HG03175 (cell line): ENCODE data around the gene BMP8A.
"Not testable (repeated sequence)": the region's sequence is repeated elsewhere in the genome, so short reads cannot be mapped to it uniquely, and the experiment has no call there.

ENCODE experiments used
- ATAC-seq: cut with Tn5 transposase; IDR thresholded peaks from one replicate; pipeline ENCODE4 v1.9.1; 2021; ENCODE audit warnings: mild to moderate bottlenecking, moderate library complexity; ENCODE audit not compliant: unreplicated experiment

BMP8A gene

DNA sequence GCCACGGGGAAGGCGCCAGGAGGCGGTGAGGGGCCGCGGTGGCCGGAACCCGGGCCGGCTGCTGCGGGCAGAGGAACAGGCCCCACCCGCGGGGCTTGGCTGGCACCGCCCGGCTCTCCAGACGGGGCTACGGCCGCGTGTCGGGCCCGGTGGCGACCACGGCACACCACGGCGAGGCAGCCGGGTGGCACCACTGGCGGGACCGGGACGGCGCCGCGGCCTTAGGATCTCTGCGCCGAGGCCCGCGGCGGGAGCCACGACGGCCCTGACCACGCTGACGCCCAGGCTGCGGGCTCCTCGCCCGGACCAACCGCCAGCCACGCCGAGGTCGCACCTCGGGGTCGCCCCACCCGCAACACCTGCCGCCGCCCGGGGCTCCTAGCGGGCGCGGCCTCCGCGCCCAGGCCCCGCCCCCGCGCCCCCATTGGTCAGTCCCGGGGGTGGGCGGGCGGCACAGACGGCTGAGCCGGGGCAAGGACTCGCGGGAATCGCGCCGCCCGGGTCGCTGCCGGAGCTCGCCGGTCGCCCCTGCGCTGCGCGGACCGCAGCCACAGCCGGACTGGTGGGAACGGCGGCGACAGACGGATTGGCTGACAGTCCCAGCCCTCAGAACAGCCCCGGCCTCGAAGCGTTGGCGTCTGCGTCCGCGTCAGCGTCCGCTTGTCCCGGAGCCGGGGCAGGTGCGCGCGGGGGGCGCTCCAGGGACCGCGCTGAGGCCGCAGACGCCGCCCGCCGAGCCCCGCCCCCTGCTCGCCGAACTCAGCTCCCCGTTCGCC, at the start of gene BMP8A:
BMP8A (plus strand) TSS at position 491 of the 776 bp plus-strand sequence. CDS start 356 bp downstream, outside the sequence.
- peak; percentile 78 for ATAC-seq

DNA sequence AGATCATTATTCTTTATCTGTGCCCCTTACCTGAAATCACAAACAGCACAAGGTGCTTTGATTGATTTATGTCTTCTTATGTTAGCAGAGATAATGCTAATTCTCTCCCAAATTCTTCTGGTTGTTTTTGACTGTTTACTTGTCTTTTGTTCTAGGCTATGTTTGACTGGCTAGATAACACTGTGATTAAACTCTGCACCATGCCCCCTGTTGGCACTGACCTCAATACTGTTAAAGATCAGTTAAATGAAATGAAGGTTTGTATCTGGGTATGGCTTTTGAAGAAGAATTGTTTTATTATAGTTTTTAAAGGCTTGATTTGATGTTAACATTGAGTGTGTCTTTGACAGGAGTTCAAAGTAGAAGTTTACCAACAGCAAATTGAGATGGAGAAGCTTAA, 49.6 kb upstream of the BMP8A start:
- no peak for ATAC-seq

DNA sequence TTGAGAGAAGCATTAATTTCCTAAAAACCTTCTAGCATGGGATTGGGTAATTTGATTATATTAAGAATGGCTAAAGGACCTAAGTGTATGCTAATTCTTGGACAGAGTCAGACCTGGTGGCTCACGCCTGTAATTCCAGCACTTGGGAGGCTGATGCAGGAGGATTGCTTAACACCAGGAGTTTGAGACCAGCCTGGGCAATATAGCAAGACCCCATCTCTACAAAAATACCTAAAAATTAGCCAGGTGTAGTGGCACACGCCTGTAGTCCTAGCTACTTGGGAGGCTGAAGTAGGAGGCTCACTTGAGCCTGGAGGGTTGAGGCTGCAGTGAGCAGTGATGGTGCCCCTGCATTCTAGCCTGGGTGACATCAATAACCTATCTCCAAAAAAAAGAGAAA, 45.9 kb upstream of the BMP8A start:
- ATAC-seq: no peak

DNA sequence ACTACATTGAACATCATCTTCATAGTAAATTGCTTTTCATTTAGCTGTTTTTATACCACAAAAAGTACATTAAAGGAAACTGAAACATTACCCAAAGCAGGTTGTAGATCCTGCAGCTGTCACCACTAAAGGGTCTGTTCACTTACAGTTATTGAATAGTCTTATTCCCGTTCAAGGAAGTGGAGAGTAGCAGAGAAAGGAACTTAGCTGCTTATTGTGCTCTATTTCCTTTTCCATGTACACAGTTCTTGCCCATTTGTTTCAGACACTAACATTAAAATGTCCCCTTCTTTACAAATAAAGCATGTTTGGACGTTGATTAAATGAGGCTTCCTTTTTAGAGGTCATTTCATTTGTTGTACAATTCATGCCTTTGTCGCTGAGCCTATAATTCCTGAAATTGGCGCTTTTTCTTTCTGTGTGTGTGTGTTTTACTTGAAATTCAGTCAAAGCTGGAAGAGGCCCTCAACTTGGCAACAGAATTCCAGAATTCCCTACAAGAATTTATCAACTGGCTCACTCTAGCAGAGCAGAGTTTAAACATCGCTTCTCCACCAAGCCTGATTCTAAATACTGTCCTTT, 44.4 kb upstream of the BMP8A start:
- ATAC-seq: no peak

- ATAC-seq: not testable (repeated sequence)
These were observed 41.4 kb upstream of the BMP8A start for GRCh38 chr1:39450041-39450440.

GRCh38 chr1:39450956-39451606, 40.4 kb upstream of the BMP8A start:
- no peak for ATAC-seq

GRCh38 chr1:39452081-39452480, 39.4 kb upstream of the BMP8A start:
- ATAC-seq: no peak

DNA sequence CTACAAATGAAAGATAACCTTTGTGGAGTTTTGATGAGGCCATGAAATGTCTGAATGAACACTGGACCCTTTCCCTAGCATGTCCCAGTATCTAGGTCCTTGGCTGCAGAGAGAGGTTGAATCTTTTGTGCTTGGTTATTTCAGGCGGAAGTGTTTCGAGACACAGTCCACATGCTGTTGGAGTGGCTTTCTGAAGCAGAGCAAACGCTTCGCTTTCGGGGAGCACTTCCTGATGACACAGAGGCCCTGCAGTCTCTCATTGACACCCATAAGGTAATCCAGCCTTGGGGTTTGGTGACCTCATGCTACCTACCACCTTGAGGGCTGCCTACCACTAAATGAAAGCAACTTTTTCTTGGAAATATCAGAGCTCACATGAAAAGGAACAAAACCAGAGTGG, 38.9 kb upstream of the BMP8A start:
- no peak for ATAC-seq

DNA sequence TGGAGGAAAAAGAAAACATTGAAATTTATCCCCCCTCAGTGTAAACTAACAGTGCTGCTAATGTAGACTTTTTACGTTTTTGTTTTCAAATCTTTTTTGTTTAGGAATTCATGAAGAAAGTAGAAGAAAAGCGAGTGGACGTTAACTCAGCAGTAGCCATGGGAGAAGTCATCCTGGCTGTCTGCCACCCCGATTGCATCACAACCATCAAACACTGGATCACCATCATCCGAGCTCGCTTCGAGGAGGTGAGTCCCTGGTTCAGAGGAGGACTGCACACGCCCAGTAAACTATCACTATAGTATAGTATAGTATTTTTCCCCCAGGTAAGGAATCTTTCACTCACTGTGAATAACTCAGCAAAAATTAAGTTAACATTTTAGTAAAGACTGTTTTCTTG, 37.8 kb upstream of the BMP8A start:
- ATAC-seq: no peak

- no peak for ATAC-seq
These were observed 32.4 kb upstream of the BMP8A start for GRCh38 chr1:39458991-39459390.

DNA sequence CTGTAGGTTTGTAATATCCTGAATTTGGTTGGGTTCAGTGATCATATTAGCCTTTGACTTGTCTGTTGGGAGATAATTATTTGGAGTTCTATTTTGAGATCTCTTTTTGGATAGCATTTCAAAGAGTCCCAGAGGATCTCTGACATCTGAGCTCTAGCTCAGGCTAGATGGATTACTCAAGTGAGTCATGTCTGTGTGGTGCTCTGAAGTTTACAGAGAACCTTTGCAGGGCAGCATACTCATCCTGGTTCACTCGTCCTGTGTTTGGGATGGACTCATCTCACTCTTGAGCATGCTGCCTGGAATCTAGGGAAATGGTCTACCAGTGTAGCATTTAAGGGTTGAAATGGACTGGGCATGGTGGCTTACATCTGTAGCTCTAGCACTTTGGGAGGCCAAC, 29.4 kb upstream of the BMP8A start:
- ATAC-seq: no peak

DNA sequence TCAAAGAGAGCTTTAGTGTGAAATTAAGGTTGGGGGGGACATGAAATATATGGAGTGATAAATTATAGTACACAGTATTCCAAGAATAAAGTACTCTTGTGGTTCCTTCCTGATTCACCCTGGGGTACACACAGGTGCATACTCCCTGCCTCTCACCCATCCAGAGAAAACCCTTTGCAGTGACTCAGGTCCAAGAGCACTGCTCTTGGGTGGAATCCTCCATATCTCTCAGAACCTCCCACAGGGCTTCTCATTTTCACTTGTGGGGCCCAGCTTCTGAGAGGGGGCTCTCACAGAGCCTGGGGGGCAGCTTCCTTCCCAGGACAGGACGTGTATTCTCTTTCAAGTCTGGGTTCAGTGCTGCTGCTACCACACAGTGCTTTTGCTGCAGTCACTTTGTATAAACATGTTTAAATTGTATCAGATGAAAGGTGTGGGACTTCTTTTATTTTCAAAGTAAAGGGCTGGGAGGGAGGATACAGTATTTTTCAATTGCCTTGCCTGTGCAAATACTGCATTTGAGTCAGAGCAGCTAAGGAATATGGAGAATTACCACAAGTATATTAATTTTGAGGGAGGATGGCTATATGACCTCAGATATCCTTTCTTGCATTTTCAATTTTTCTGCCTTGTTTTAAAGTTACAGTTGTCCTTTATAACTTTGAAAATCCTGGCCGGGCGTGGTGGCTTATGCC, 24.9 kb upstream of the BMP8A start:
- no peak for ATAC-seq

- not testable (repeated sequence) for ATAC-seq
These were observed 24.2 kb upstream of the BMP8A start for GRCh38 chr1:39467108-39467720.

- no peak for ATAC-seq
These were observed 22.3 kb upstream of the BMP8A start for GRCh38 chr1:39469150-39469549.

DNA sequence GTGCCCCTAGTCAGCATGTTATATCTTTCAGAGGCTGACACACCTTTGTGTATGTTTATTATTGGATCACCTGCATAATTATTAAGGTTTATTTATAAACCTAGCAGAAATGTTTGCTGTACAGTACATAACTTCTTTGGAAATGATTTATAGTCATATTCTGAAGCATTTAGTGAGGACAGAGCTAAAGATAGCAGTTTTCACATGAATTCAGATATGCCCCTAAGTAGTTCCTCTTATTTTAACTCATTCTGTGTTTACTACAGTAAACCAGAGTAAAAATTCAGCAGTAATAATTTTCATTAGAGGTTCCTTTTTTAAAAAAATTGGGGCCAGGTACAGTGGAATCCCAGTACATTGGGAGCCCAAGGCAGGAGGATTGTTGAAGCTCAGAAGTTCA, 21.4 kb upstream of the BMP8A start:
- no peak for ATAC-seq

DNA sequence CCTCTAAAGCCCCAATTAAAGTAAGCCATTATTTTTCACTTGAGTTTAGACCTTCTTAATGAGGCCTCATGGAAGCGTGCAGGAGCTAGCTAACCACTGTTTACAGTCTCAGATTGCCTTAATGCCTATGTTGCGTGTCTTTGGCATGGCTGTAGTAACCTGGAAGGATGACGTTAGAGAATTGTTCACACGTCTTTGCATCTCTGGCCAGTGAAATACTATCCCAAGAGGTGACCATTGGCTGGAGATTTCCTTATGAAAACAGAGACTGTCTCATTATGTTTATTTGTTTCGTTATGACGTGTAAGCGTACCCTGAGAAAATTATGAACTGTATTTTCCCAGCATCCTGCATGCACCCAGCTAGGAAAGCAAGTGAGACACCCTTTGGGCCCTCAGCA, 18.6 kb upstream of the BMP8A start:
- no peak for ATAC-seq

DNA sequence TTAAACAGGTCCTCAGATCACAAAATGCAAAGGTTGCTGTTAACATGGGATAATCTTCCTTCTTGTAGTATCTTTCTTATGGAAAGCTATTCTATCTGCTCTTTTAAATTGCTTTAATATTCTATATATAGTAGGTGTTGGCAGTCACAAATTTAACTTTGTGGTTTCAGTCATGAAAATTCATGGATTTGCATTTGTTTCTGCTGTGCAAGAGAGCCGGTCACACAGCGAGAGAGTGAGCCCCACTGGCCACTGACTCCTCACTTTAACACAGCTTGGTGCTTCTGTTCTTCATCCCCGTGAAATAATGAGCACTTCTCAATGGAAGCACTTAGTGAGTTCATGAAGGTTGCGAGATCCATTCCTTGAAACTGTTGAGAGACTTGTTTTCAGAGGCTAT, 18.1 kb upstream of the BMP8A start:
- no peak for ATAC-seq

DNA sequence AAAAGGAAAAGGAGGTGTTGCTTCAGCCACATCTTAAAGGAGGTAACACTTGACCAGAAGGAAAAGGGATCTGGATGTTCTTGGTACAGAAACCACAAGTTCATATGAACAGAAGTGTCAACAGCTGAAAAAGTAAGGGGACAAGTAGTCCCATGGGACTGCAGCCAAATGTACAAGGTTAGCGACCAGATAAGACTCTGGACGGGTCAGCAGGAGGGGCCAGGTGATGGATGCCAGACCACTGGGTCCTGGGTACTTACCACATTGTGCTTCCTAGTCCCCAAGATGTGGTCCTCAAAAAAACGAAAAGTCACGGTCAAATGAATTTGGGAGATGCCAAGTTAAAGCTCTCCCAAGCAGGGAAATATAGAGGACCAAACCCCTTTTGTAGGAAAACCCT, 16.6 kb upstream of the BMP8A start:
- ATAC-seq: no peak

GRCh38 chr1:39475551-39475950, 15.9 kb upstream of the BMP8A start:
- ATAC-seq: not testable (repeated sequence)

GRCh38 chr1:39478126-39478915, 13.1 kb upstream of the BMP8A start:
- no peak for ATAC-seq
